Measurements from ENCODE around the gene PAF1.

DNA sequence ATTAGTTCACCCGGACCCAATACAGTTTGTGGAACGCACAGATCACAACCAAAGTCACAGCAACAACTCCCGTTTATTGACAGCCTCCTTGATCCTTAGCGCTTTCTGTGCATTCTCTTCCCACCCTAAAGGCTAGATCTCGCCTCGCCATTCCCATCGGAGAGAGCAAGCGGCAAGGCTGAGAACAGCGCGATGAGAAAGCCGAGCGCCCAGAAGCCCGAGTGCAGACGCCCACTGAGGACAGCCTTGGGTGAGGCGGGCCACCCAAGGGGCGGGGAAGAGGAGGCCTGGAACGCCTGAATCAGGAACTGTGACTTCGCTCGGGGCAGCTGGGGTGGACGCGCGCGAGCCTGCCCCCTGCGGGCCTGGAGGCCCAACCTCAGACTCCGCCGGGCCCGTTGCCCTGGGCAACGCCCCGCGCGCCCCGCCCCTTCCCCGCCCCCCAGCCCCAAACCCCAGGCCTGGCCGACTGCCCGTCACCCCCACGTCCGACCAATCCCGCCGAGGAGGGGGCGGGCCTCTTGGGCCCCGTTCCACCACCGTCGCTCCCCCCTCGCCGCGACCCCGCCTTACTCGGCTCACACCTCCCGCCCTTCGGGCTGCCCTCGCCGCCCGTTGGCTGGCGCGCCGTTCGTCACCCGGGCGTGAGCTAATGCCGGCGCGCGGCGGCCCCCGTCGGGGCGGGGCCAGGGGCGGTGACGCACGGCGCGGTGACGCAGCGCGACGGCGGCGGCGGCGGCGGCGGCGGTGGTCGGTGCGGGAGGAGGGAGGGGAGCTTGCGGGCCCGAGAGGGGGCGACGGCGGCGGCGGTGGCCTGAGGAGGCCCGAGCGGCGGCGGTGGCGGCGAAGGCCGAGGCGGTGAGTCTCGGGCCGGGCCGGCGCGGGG is 48.9 kb downstream of the PAF1 start, which contains the start of gene SAMD4B:
- TF ChIP-seq EZH2 (IDR thresholded peaks at IDR 0.05; ENCODE audit: borderline replicate concordance, insufficient read depth, low read length, poor library complexity, severe bottlenecking) (no peak), POLR2AphosphoS5 (IDR thresholded peaks at IDR 0.05) (peak; percentile 91), SMC3 (conservative IDR thresholded peaks at IDR 0.05; ENCODE audit: poor library complexity) (peak; percentile 70), MXI1 (conservative IDR thresholded peaks at IDR 0.05; ENCODE audit: poor library complexity, severe bottlenecking) (peak; percentile 71), EP300 (conservative IDR thresholded peaks at IDR 0.05; ENCODE audit: poor library complexity, severe bottlenecking) (no peak), RAD21 (conservative IDR thresholded peaks at IDR 0.05) (peak; percentile 59)
- TF ChIP-seq, protein P1, sequence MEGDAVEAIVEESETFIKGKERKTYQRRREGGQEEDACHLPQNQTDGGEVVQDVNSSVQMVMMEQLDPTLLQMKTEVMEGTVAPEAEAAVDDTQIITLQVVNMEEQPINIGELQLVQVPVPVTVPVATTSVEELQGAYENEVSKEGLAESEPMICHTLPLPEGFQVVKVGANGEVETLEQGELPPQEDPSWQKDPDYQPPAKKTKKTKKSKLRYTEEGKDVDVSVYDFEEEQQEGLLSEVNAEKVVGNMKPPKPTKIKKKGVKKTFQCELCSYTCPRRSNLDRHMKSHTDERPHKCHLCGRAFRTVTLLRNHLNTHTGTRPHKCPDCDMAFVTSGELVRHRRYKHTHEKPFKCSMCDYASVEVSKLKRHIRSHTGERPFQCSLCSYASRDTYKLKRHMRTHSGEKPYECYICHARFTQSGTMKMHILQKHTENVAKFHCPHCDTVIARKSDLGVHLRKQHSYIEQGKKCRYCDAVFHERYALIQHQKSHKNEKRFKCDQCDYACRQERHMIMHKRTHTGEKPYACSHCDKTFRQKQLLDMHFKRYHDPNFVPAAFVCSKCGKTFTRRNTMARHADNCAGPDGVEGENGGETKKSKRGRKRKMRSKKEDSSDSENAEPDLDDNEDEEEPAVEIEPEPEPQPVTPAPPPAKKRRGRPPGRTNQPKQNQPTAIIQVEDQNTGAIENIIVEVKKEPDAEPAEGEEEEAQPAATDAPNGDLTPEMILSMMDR (IDR thresholded peaks at IDR 0.05; ENCODE audit: poor library complexity, severe bottlenecking) = peak; percentile 85

Measured in neural cell (in vitro differentiated cells).